Measurements from ENCODE around the gene CHRNE. TPM values are rescaled to one million over a fixed set of nuclear protein-coding genes. Genes with fewer than 3 reads are reported as not detected.

Gene CHRNE
- total and polyA plus RNA-seq, 2 of the 13 experiments (the other 11 are each of a cell fraction or from before 2014, with no cell fraction given): 0.53 to 0.59 TPM

GRCh38 chr17:4934173-4934979 lies 31.5 kb upstream of the CHRNE start (continued):
- TF ChIP-seq JUNB (CRISPR knock-in tag; IDR thresholded peaks at IDR 0.05; ENCODE audit: borderline replicate concordance): no peak
- no peak for TF ChIP-seq HINFP (CRISPR knock-in tag; IDR thresholded peaks at IDR 0.05; ENCODE audit: low read depth)
- TF ChIP-seq ZNF33A (CRISPR knock-in tag; IDR thresholded peaks at IDR 0.05; ENCODE audit: borderline replicate concordance): no peak
- no peak for TF ChIP-seq TEAD2 (CRISPR knock-in tag; IDR thresholded peaks at IDR 0.05)
- TF ChIP-seq ZNF75D (CRISPR knock-in tag; IDR thresholded peaks at IDR 0.05; ENCODE audit: borderline replicate concordance): no peak
- TF ChIP-seq ZNF275 (CRISPR knock-in tag; IDR thresholded peaks at IDR 0.05; ENCODE audit: borderline replicate concordance): no peak
- no peak; the same call in 1 of the 2 replicates for TF ChIP-seq IKZF5 (CRISPR knock-in tag; IDR thresholded peaks at IDR 0.05)
- TF ChIP-seq MAF1 (CRISPR knock-in tag; IDR thresholded peaks at IDR 0.05; ENCODE audit: borderline replicate concordance): no peak
- TF ChIP-seq CHCHD3 (CRISPR knock-in tag; IDR thresholded peaks at IDR 0.05): no peak
- no peak for TF ChIP-seq TRAFD1 (CRISPR knock-in tag; IDR thresholded peaks at IDR 0.05; ENCODE audit: borderline replicate concordance)
- TF ChIP-seq ZBTB38 (CRISPR knock-in tag; IDR thresholded peaks at IDR 0.05): peak; percentile 89
- TF ChIP-seq NR2C2 (CRISPR knock-in tag; IDR thresholded peaks at IDR 0.05; ENCODE audit: borderline replicate concordance): no peak
- no peak for TF ChIP-seq ZNF383 (CRISPR knock-in tag; IDR thresholded peaks at IDR 0.05; ENCODE audit: borderline replicate concordance)
- TF ChIP-seq EP300 (IDR thresholded peaks at IDR 0.05; ENCODE audit: low read depth in 2 of 2, low read length in 2 of 2): no peak
- TF ChIP-seq EP300 (CRISPR knock-in tag; IDR thresholded peaks at IDR 0.05; ENCODE audit: borderline replicate concordance): no peak
- TF ChIP-seq ZNF749 (CRISPR knock-in tag; IDR thresholded peaks at IDR 0.05; ENCODE audit: borderline replicate concordance): no peak
- no peak for TF ChIP-seq ZBTB25 (CRISPR knock-in tag; IDR thresholded peaks at IDR 0.05)
- TF ChIP-seq ZNF451 (CRISPR knock-in tag; IDR thresholded peaks at IDR 0.05): 0 out of 2 replicates have a peak, but pooled peaks have one; percentile 54
- no peak for TF ChIP-seq NR1H2 (CRISPR knock-in tag; IDR thresholded peaks at IDR 0.05; ENCODE audit: borderline replicate concordance, low read depth)
- no peak for TF ChIP-seq ZNF841 (CRISPR knock-in tag; IDR thresholded peaks at IDR 0.05; ENCODE audit: borderline replicate concordance)
- TF ChIP-seq ZNF891 (CRISPR knock-in tag; IDR thresholded peaks at IDR 0.05): peak; percentile 75; the same call in 1 of the 2 replicates
- no peak for TF ChIP-seq SPEN (CRISPR knock-in tag; IDR thresholded peaks at IDR 0.05; ENCODE audit: low read depth)
